GM23338 (cell line): ENCODE measurements around the gene FBXO15. TPM values are rescaled to one million over a fixed set of nuclear protein-coding genes. Genes with fewer than 3 reads are reported as not detected.

Experiments
- ATAC-seq: fragments of 200-7000 bp; cut with Tn5 transposase; 3 replicates; pipeline ENCODE4 v1.9.1; 2020
- DNase-seq: peaks from one replicate; pipeline ENCODE4 v3.0.0-alpha.2; 2015; ENCODE audit warnings: low spot score
- H2AFZ ChIP-seq: fragments of 200-600 bp; sonication (generic); 2 replicates; pipeline ENCODE4 v1.8.0; 2016; ENCODE audit warnings: antibody characterized with exemption, mild to moderate bottlenecking, moderate library complexity
- H3F3A ChIP-seq: fragments of 200-600 bp; sonication (generic); replicated peaks from 2 replicates; pipeline ENCODE4 v1.8.0; 2017; ENCODE audit warnings: antibody characterized with exemption, mixed run types, low read depth
- H3K27ac ChIP-seq: fragments of 200-600 bp; sonication (generic); 2 replicates; pipeline ENCODE4 v1.6.1; 2016; ENCODE audit warnings: low read depth
- H3K27me3 ChIP-seq: fragments of 200-600 bp; sonication (generic); 2 replicates; pipeline ENCODE4 v1.8.0; 2016; ENCODE audit warnings: mild to moderate bottlenecking, mixed run types, moderate library complexity; ENCODE audit not compliant: insufficient read depth
- H3K36me3 ChIP-seq: fragments of 200-600 bp; sonication (generic); 2 replicates; pipeline ENCODE4 v1.8.0; 2016; ENCODE audit warnings: mild to moderate bottlenecking; ENCODE audit not compliant: insufficient read depth
- H3K4me1 ChIP-seq: fragments of 200-600 bp; sonication (generic); 2 replicates; pipeline ENCODE4 v1.8.0; 2016; ENCODE audit warnings: mild to moderate bottlenecking, moderate library complexity; ENCODE audit not compliant: insufficient read depth
- H3K4me2 ChIP-seq: fragments of 200-600 bp; sonication (generic); 2 replicates; pipeline ENCODE4 v1.7.1; 2017; ENCODE audit warnings: mixed run types
- H3K4me3 ChIP-seq: fragments of 200-600 bp; sonication (generic); 2 replicates; pipeline ENCODE4 v1.6.1; 2016; ENCODE audit warnings: mixed run types
- H3K79me2 ChIP-seq: fragments of 200-600 bp; sonication (generic); replicated peaks from 2 replicates; pipeline ENCODE4 v1.8.0; 2017; ENCODE audit warnings: mild to moderate bottlenecking; ENCODE audit not compliant: insufficient read depth
- H3K9me2 ChIP-seq: fragments of 200-600 bp; sonication (generic); 2 replicates; pipeline ENCODE4 v1.8.0; 2017; ENCODE audit not compliant: insufficient read depth
- H4K20me1 ChIP-seq: fragments of 200-600 bp; sonication (generic); replicated peaks from 2 replicates; pipeline ENCODE4 v1.8.0; 2017; ENCODE audit warnings: mild to moderate bottlenecking; ENCODE audit not compliant: insufficient read depth
- H3K27ac Mint-ChIP-seq: 2 replicates; pipeline ENCODE4 v1.8.0; 2020; ENCODE audit warnings: inconsistent platforms, mild to moderate bottlenecking, moderate library complexity, mixed read lengths
- H3K27me3 Mint-ChIP-seq: 3 replicates; pipeline ENCODE4 v1.8.0; 2022; ENCODE audit warnings: low read depth, mild to moderate bottlenecking, moderate library complexity, mixed read lengths, inconsistent platforms; ENCODE audit not compliant: insufficient read depth, poor library complexity
- H3K36me3 Mint-ChIP-seq: 3 replicates; pipeline ENCODE4 v1.8.0; 2021; ENCODE audit warnings: low read depth, mild to moderate bottlenecking, inconsistent platforms, moderate library complexity, mixed read lengths
- H3K4me1 Mint-ChIP-seq: 3 replicates; pipeline ENCODE4 v1.8.0; 2020; ENCODE audit warnings: mild to moderate bottlenecking, inconsistent platforms, mixed read lengths
- H3K4me3 Mint-ChIP-seq: 3 replicates; pipeline ENCODE4 v1.8.0; 2021; ENCODE audit warnings: moderate library complexity, mild to moderate bottlenecking, inconsistent platforms, mixed read lengths
- H3K9me3 Mint-ChIP-seq: 3 replicates; pipeline ENCODE4 v1.8.0; 2020; ENCODE audit warnings: moderate library complexity, mild to moderate bottlenecking, inconsistent platforms, mixed read lengths
- CREB1 ChIP-seq: fragments of 250-450 bp; sonication (Bioruptor Pico); IDR thresholded peaks from 2 replicates; pipeline ENCODE4 v1.5.0; 2020; ENCODE audit warnings: low read depth, mild to moderate bottlenecking, moderate library complexity
- CTCF ChIP-seq, 2 experiments: fragments of 200-600 bp in 1 of 2; sonication (generic) in 1 of 2; conservative IDR thresholded peaks; 2 replicates each; pipeline versions ENCODE4 v1.5.1 to v1.6.1; 2016 to 2017; ENCODE audit warnings: antibody characterized with exemption in 2 of 2, low read depth in 2 of 2, mild to moderate bottlenecking in 2 of 2, moderate library complexity in 1 of 2
- ETS1 ChIP-seq: IDR thresholded peaks from 2 replicates; pipeline ENCODE4 v1.6.1; 2016; ENCODE audit warnings: antibody characterized with exemption
- EZH2 ChIP-seq: fragments of 200-600 bp; sonication (generic); IDR thresholded peaks from one replicate; pipeline ENCODE4 v1.8.0; 2017; ENCODE audit warnings: antibody characterized with exemption, mild to moderate bottlenecking, low read depth; ENCODE audit not compliant: unreplicated experiment
- EZH2phosphoT487 ChIP-seq: fragments of 200-600 bp; sonication (generic); IDR thresholded peaks from one replicate; pipeline ENCODE4 v1.8.1; 2018; ENCODE audit warnings: antibody characterized with exemption; ENCODE audit not compliant: unreplicated experiment
- JUNB ChIP-seq: IDR thresholded peaks from one replicate; pipeline ENCODE4 v1.6.1; 2016; ENCODE audit warnings: antibody characterized with exemption; ENCODE audit not compliant: unreplicated experiment
- NANOG ChIP-seq: IDR thresholded peaks from 2 replicates; pipeline ENCODE4 v1.6.1; 2016; ENCODE audit warnings: antibody characterized with exemption, borderline replicate concordance
- POLR2AphosphoS5 ChIP-seq: IDR thresholded peaks from 2 replicates; pipeline ENCODE4 v1.6.1; 2016; ENCODE audit warnings: antibody characterized with exemption, low read depth
- REST ChIP-seq: IDR thresholded peaks from one replicate; pipeline ENCODE4 v1.6.1; 2018; ENCODE audit warnings: antibody characterized with exemption; ENCODE audit not compliant: unreplicated experiment
- STAT1 ChIP-seq: IDR thresholded peaks from one replicate; pipeline ENCODE4 v1.6.1; 2016; ENCODE audit warnings: antibody characterized with exemption; ENCODE audit not compliant: unreplicated experiment
- ZNF114 ChIP-seq: fragments of 250-450 bp; sonication (Bioruptor Pico); IDR thresholded peaks from 2 replicates; pipeline ENCODE4 v1.5.0; 2020; ENCODE audit warnings: mild to moderate bottlenecking, moderate library complexity
- ZNF331 ChIP-seq: fragments of 250-450 bp; sonication (Bioruptor Pico); IDR thresholded peaks from 2 replicates; pipeline ENCODE4 v1.5.0; 2020; ENCODE audit warnings: low read depth, mild to moderate bottlenecking, moderate library complexity
- polyA plus RNA-seq: library from polyadenylated mRNA; unstranded; fragments of >200 nt; fragmentation: Nextera tagmentation; extraction: Ambion mirVana; gene quantifications from 2 replicates; pipeline ENCODE4 v1.2.1, GENCODE V29; 2016
- total RNA-seq: library from RNA; depleted of rRNA; stranded (reverse); fragments of >200 nt; shearing (Covaris generic); gene quantifications from 2 replicates; pipeline ENCODE4 v1.2.3, GENCODE V29; 2014

FBXO15 gene
- total and polyA plus RNA-seq, 2 experiments from 2014 or later = 0.21 to 0.53 TPM

- Histone ChIP-seq H3K4me2 (no peak overlapping the region), H3K79me2 (no peaks in the 10 kb centered on the region), H3K27ac (no peak overlapping the region), H2AFZ (no peak overlapping the region), H4K20me1 (no peaks in the 10 kb centered on the region), H3K27me3 (no peaks in the 10 kb centered on the region), H3K9me2 (no peaks in the 10 kb centered on the region), H3K4me3 (no peak overlapping the region), H3F3A (no peaks in the 10 kb centered on the region), H3K36me3 (no peaks in the 10 kb centered on the region), H3K4me1 (no peaks in the 10 kb centered on the region)
- Mint-ChIP-seq H3K36me3 (no peaks in the 10 kb centered on the region), H3K4me3 (no peak overlapping the region), H3K9me3 (peaks cover 3% of the 10 kb centered on the region; the same call in 1 of the 3 replicates), H3K4me1 (peaks cover 5% of the 10 kb centered on the region; the same call in 2 of the 3 replicates), H3K27ac (no peak overlapping the region), H3K27me3 (peaks cover 3% of the 10 kb centered on the region)
- DNase-seq (no peak), ATAC-seq (peak; percentile 27)
- TF ChIP-seq CTCF (conservative IDR thresholded peaks at IDR 0.05; ENCODE audit: low read depth in 2 of 2) = 0 out of 4 replicates have a peak, but pooled peaks of 1 of the 2 experiments have one; percentile 18
- no peak for TF ChIP-seq STAT1
- no peak for TF ChIP-seq ZNF331 (CRISPR knock-in tag)
- TF ChIP-seq ZNF114 = no peak
- TF ChIP-seq EZH2 = no peak
- no peak for TF ChIP-seq JUNB
- TF ChIP-seq ETS1 = no peak
Observed at GRCh38 chr18:74084184-74084855, 63.3 kb downstream of the FBXO15 start.

GRCh38 chr18:74083557-74083952 is 64.1 kb downstream of the FBXO15 start:
- H3F3A ChIP-seq = no peaks in the 10 kb centered on the region
- H4K20me1 ChIP-seq = no peaks in the 10 kb centered on the region
- Mint-ChIP-seq H3K4me3 (no peak overlapping the region), H3K9me3 (peaks cover 3% of the 10 kb centered on the region; the same call in 2 of the 3 replicates), H3K36me3 (no peaks in the 10 kb centered on the region), H3K27me3 (peaks cover under 1% of the 10 kb centered on the region), H3K27ac (no peak overlapping the region), H3K4me1 (peaks cover 5% of the 10 kb centered on the region; the same call in 2 of the 3 replicates)
- H3K4me2 ChIP-seq = no peak overlapping the region
- no peak for ATAC-seq
- no peaks in the 10 kb centered on the region for H3K9me2 ChIP-seq
- no peaks in the 10 kb centered on the region for H3K4me1 ChIP-seq
- no peaks in the 10 kb centered on the region for H3K79me2 ChIP-seq
- DNase-seq = no peak
- H3K27ac ChIP-seq = no peak overlapping the region
- H3K36me3 ChIP-seq = no peaks in the 10 kb centered on the region
- no peaks in the 10 kb centered on the region for H3K27me3 ChIP-seq
- H2AFZ ChIP-seq = peak overlapping the region; percentile 91
- no peak overlapping the region for H3K4me3 ChIP-seq
- TF ChIP-seq REST (no peak), EZH2phosphoT487 (no peak), JUNB (no peak), ZNF114 (no peak), POLR2AphosphoS5 (no peak), ZNF331 (CRISPR knock-in tag) (no peak), ETS1 (no peak), STAT1 (no peak), NANOG (no peak), EZH2 (no peak), CREB1 (CRISPR knock-in tag) (no peak), CTCF (conservative IDR thresholded peaks at IDR 0.05; ENCODE audit: low read depth in 2 of 2) (no peak)
